Measurements from ENCODE around the gene NTN5.

NTN5 gene

GRCh38 chr19:48614436-48615230 lies 58.2 kb downstream of the NTN5 start, which contains the start of gene FAM83E:
Gene FAM83E (minus strand): TSS chr19:48615076. CDS start chr19:48613372, 1,704 bp downstream.
- DNase-seq: no peak

GRCh38 chr19:48613852-48614435 lies 58.9 kb downstream of the NTN5 start:
- no peak for DNase-seq

GRCh38 chr19:48613024-48613851 lies 59.6 kb downstream of the NTN5 start:
- DNase-seq: no peak

- no peak for DNase-seq
Measured at GRCh38 chr19:48611872-48612271, 60.9 kb downstream of the NTN5 start.

Measured in right kidney (tissue), 1 donor.